K562 (cell line): ENCODE measurements around the gene CTDSPL2. TPM values are rescaled to one million over a fixed set of nuclear protein-coding genes. Genes with fewer than 3 reads are reported as not detected.
A peak's percentile ranks its signal among the peaks of the same experiment; 100 is the strongest.

ENCODE experiments used
- ATAC-seq: fragments of 200-7000 bp; cut with Tn5 transposase; 3 replicates; pipeline ENCODE4 v1.9.1; 2020; ENCODE audit warnings: moderate library complexity
- BruUV-seq: library from RNA; stranded (reverse); fragments of 400-500 nt; replicated peaks from 2 replicates; lab custom pipeline; 2021; lab: Mats Ljungman, UMichigan
- CTCF ChIA-PET: fragments of 300-600 bp; formaldehyde crosslinking; extraction: SDS; loops from one replicate; lab custom pipeline; 2021; ENCODE audit warnings: low intra/inter-chr PET ratio; lab: Yijun Ruan, JAX
- POLR2A ChIA-PET: fragments of 300-600, 350-650 bp; sonication (Branson Sonifier 250); formaldehyde crosslinking; extraction: SDS; loops from one replicate; lab custom pipeline; 2021; ENCODE audit warnings: antibody characterized with exemption, inconsistent platforms; lab: Yijun Ruan, JAX
- DNase-seq, 4 experiments: peaks; one replicate each; pipeline versions ENCODE4 v3.0.0 to v3.0.0-alpha.2; 2011 to 2018; ENCODE audit warnings: low spot score in 3 of 4, mixed read lengths in 3 of 4; ENCODE audit errors: extremely low read depth in 1 of 4
- FAIRE-seq: peaks from 2 replicates; lab custom pipeline; 2011; peaks lifted over from hg19 to GRCh38; lab: Jason Lieb, UNC
- H2AFZ ChIP-seq: 2 replicates; pipeline ENCODE4 v1.6.0; 2011; ENCODE audit warnings: low read depth, low read length, control low read depth, inconsistent platforms
- H3K27ac ChIP-seq: fragments of 200-600 bp; 3 replicates; pipeline ENCODE4 v1.8.0; 2011; ENCODE audit warnings: low read depth, mild to moderate bottlenecking, control low read depth, inconsistent platforms, low read length, moderate library complexity, mixed read lengths; ENCODE audit errors: extremely low read depth
- H3K27me3 ChIP-seq, 2 experiments: fragments of 300-600 bp in 1 of 2; 2 replicates in 1 of 2; 3 replicates in 1 of 2; pipeline versions ENCODE4 v1.6.0 to v1.8.0; 2011; ENCODE audit warnings: inconsistent platforms in 2 of 2, low read length in 2 of 2, mild to moderate bottlenecking in 1 of 2, mixed read lengths in 1 of 2, moderate library complexity in 1 of 2; ENCODE audit not compliant: control insufficient read depth in 2 of 2, insufficient read depth in 2 of 2
- H3K36me3 ChIP-seq: fragments of 300-600 bp; 3 replicates; pipeline ENCODE4 v1.8.0; 2011; ENCODE audit warnings: mild to moderate bottlenecking, low read length, inconsistent platforms; ENCODE audit not compliant: control insufficient read depth, insufficient read depth
- H3K4me1 ChIP-seq, 2 experiments: fragments of 200-600 bp in 1 of 2; replicated peaks in 1 of 2; 2 replicates in 1 of 2; 3 replicates in 1 of 2; pipeline versions ENCODE4 v1.5.1 to v1.8.0; 2011; ENCODE audit warnings: inconsistent platforms in 2 of 2, low read length in 2 of 2, mild to moderate bottlenecking in 1 of 2, mixed read lengths in 1 of 2, moderate library complexity in 1 of 2; ENCODE audit not compliant: control insufficient read depth in 2 of 2, insufficient read depth in 2 of 2
- H3K4me2 ChIP-seq: 2 replicates; pipeline ENCODE4 v1.6.1; 2011; ENCODE audit warnings: low read length, control low read depth, inconsistent platforms, mixed read lengths; ENCODE audit not compliant: insufficient read depth
- H3K4me3 ChIP-seq: fragments of 200-600 bp; sonication (generic), shearing (Covaris generic); 2 replicates; pipeline ENCODE4 v1.5.1; 2016; ENCODE audit warnings: control low read depth, inconsistent platforms
- H3K79me2 ChIP-seq: fragments of 200-600 bp; 3 replicates; pipeline ENCODE4 v1.8.0; 2011; ENCODE audit warnings: low read length, inconsistent platforms; ENCODE audit not compliant: control insufficient read depth, insufficient read depth
- H3K9ac ChIP-seq, 2 experiments: 2 replicates each; pipeline versions ENCODE4 v1.6.0 to v1.6.1; 2011; ENCODE audit warnings: low read depth in 2 of 2, low read length in 2 of 2, control low read depth in 1 of 2, inconsistent platforms in 1 of 2, mild to moderate bottlenecking in 1 of 2, mixed read lengths in 1 of 2; ENCODE audit not compliant: insufficient read depth in 1 of 2
- H3K9me1 ChIP-seq: one replicate; pipeline ENCODE4 v1.6.0; 2011; ENCODE audit warnings: inconsistent platforms, mild to moderate bottlenecking, low read length, moderate library complexity; ENCODE audit not compliant: control insufficient read depth, insufficient read depth
- H3K9me3 ChIP-seq: replicated peaks from 2 replicates; pipeline ENCODE4 v1.5.1; 2011; ENCODE audit warnings: low read depth, low read length, inconsistent platforms; ENCODE audit not compliant: control insufficient read depth, insufficient read depth
- H4K20me1 ChIP-seq: replicated peaks from 2 replicates; pipeline ENCODE4 v1.6.1; 2011; ENCODE audit warnings: low read length, inconsistent platforms, mixed read lengths; ENCODE audit not compliant: control insufficient read depth, insufficient read depth
- FOXP4 ChIP-seq: sonication (generic); formaldehyde crosslinking; IDR thresholded peaks from 2 replicates; pipeline ENCODE4 v1.8.0; 2022; ENCODE audit warnings: mild to moderate bottlenecking, missing genetic modification reagents, borderline replicate concordance
- NELFE ChIP-seq: IDR thresholded peaks from 2 replicates; pipeline ENCODE4 v1.6.1; 2011; ENCODE audit warnings: mild to moderate bottlenecking; ENCODE audit not compliant: insufficient read depth, insufficient read length
- PBX2 ChIP-seq, 2 experiments: IDR thresholded peaks in 1 of 2; conservative IDR thresholded peaks in 1 of 2; 2 replicates each; pipeline ENCODE4 v1.6.1; 2016; ENCODE audit warnings: low read depth in 2 of 2, mild to moderate bottlenecking in 1 of 2, missing compliant biosample characterization in 1 of 2, missing genetic modification characterization in 1 of 2, moderate library complexity in 1 of 2
- PKNOX1 ChIP-seq: fragments of 450-650 bp; IDR thresholded peaks from 2 replicates; pipeline ENCODE4 v1.6.1; 2016
- PYGO2 ChIP-seq: fragments of 450-650 bp; IDR thresholded peaks from 2 replicates; pipeline ENCODE4 v1.6.1; 2016; ENCODE audit warnings: mild to moderate bottlenecking, missing genetic modification characterization, moderate library complexity, missing compliant biosample characterization
- TGIF2 ChIP-seq: sonication (generic); formaldehyde crosslinking; IDR thresholded peaks from 2 replicates; pipeline ENCODE4 v1.8.1; 2022; ENCODE audit warnings: mild to moderate bottlenecking, missing genetic modification reagents, moderate library complexity
- WGBS: fragments of 100-300 bp; shearing (Covaris generic); methylation state at CpG from one replicate; pipeline ENCODE4 v1.1.6; 2016; ENCODE audit warnings: low coverage, mixed read lengths; ENCODE audit not compliant: insufficient coverage; ENCODE audit errors: missing lambda C conversion rate; 5-methylcytosine and 5-hydroxymethylcytosine counted together
- in situ Hi-C: fragments of 300-500 bp; cut with MboI; formaldehyde crosslinking; loops from 4 replicates; pipeline ENCODE4 v1.15.0; 2018; ENCODE audit warnings: inconsistent platforms, mixed read lengths
- intact Hi-C: fragments of 100-400 bp; cut with micrococcal nuclease; formaldehyde crosslinking; loops from 2 replicates; pipeline ENCODE4 v1.14.2; 2022
- polyA plus RNA-seq, 8 experiments: library from polyadenylated mRNA; depleted of rRNA in 4 of 8; stranded (reverse) in 5 of 8; unstranded in 3 of 8; fragments of >200 nt; fragmentation: Nextera tagmentation in 2 of 8; fragmentation: Illumina TruSeq in 1 of 8; extraction: Ambion mirVana in 2 of 8; extraction: Trizol in 1 of 8; gene quantifications; 2 replicates each; pipeline versions ENCODE4 v1.2.1 to v1.2.3, GENCODE V29; 2011 to 2014; ENCODE audit warnings: inconsistent platforms in 1 of 8, missing spikeins in 1 of 8
- total RNA-seq, 7 experiments: library from RNA; depleted of rRNA in 6 of 7; stranded (reverse); fragments of >200 nt in 6 of 7; fragmentation: Illumina TruSeq in 2 of 7; extraction: Trizol in 2 of 7; gene quantifications; 2 replicates each; pipeline versions ENCODE4 v1.2.1 to v1.2.3, GENCODE V29; 2011 to 2021; ENCODE audit warnings: low replicate concordance in 1 of 7

The CTDSPL2 gene
- total and polyA plus RNA-seq, 9 of the 15 experiments (the other 6 are each of a cell fraction or from before 2014, with no cell fraction given): 16.8 to 79.0 (median 53.1) TPM

- TF ChIP-seq NELFE: no peak
- TF ChIP-seq TGIF2: no peak
- TF ChIP-seq PKNOX1: peak; percentile 19; the same call in 1 of the 2 replicates
- TF ChIP-seq PBX2 (CRISPR knock-in tag; IDR thresholded peaks at IDR 0.05; ENCODE audit: low read depth): no peak
- peak; percentile 77 for TF ChIP-seq PBX2 (tag; conservative IDR thresholded peaks at IDR 0.05; ENCODE audit: low read depth)
Measured at GRCh38 chr15:44435893-44436667, 8.7 kb downstream of the CTDSPL2 start (continued).

GRCh38 chr15:44438402-44438801 lies 11.0 kb downstream of the CTDSPL2 start:
- H3K4me2 ChIP-seq: no peak overlapping the region; the same call in 1 of the 2 replicates
- DNase-seq (no peak), FAIRE-seq (no peak), ATAC-seq (no peak)
- H4K20me1 ChIP-seq: peaks cover 22% of the 10 kb centered on the region
- POLR2A ChIA-PET: interaction anchor here (1.0 to 1.8 kb wide), 2 partner anchors 9 to 12 kb away, joined by 4 to 11 read pairs; no protein-coding TSS in a partner anchor
- CTCF ChIA-PET: no interaction called here
- H3K9me1 ChIP-seq: no peaks in the 10 kb centered on the region
- H3K27ac ChIP-seq: no peak overlapping the region
- WGBS: 63% methylated on average over 3 of the region's 3 CpGs
- H3K36me3 ChIP-seq: peaks cover 16% of the 10 kb centered on the region; the same call in 2 of the 3 replicates
- no peak overlapping the region for H3K9ac ChIP-seq
- no peaks in the 10 kb centered on the region for H3K27me3 ChIP-seq
- H3K4me3 ChIP-seq: no peak overlapping the region
- intact Hi-C loops (no loop called here), in situ Hi-C loops (no loop called here)
- peaks cover 5 to 18% of the 10 kb centered on the region in 2 experiments; a peak in 4 of 5 replicates for H3K4me1 ChIP-seq
- no peaks in the 10 kb centered on the region for H3K9me3 ChIP-seq
- no peak overlapping the region for H2AFZ ChIP-seq
- peaks cover 97% of the 10 kb centered on the region for H3K79me2 ChIP-seq
- BruUV-seq: no TSS peak
- TF ChIP-seq PYGO2 (tag) (no peak), FOXP4 (CRISPR knock-in tag) (no peak)
